Measurements from ENCODE around the gene ACVR1. TPM values are rescaled to one million over a fixed set of nuclear protein-coding genes. Genes with fewer than 3 reads are reported as not detected.

The ACVR1 gene
- total and polyA plus RNA-seq, 2 donors = 25.1 to 29.7 TPM

- 81% methylated on average over 6 of the region's 6 CpGs for WGBS
- no peaks in the 10 kb centered on the region for H3K4me1 ChIP-seq (ENCODE audit: insufficient read depth)
- no peak overlapping the region for H3K4me3 ChIP-seq (ENCODE audit: low read depth, low read length)
- H3K36me3 ChIP-seq (ENCODE audit: insufficient read depth) = no peaks in the 10 kb centered on the region
- DNase-seq (ENCODE audit: extremely low spot score) = no peak
- H3K27ac ChIP-seq (ENCODE audit: low read depth) = no peak overlapping the region
These were observed 17.3 kb downstream of the ACVR1 start for GRCh38 chr2:157858846-157859245.

GRCh38 chr2:157857881-157858280 lies 18.2 kb downstream of the ACVR1 start:
- no peak overlapping the region for H3K4me3 ChIP-seq (ENCODE audit: low read depth, low read length)
- DNase-seq (ENCODE audit: extremely low spot score) = no peak
- no peaks in the 10 kb centered on the region for H3K36me3 ChIP-seq (ENCODE audit: insufficient read depth)
- H3K4me1 ChIP-seq (ENCODE audit: insufficient read depth) = no peaks in the 10 kb centered on the region
- WGBS = 92% methylated on average over 4 of the region's 4 CpGs
- no peak overlapping the region for H3K27ac ChIP-seq (ENCODE audit: low read depth)

DNA sequence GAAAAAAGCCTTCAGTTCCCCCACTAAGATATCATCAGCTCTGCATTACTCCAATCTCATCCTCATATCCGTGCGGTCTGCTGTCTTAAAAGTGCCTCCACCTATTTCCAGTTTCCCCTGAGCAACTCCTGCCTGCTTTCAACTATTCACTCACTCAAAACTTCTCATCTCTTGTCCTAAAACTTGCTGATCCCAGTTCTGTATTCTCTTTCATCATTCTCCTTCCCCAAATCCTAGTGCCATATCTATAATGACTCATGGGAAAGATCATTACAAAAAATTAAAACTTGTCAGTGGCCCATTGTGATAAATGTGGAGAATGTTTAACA lies 20.0 kb downstream of the ACVR1 start:
- Histone ChIP-seq H3K27ac (ENCODE audit: low read depth) (no peak overlapping the region), H3K4me3 (ENCODE audit: low read depth, low read length) (no peak overlapping the region), H3K4me1 (ENCODE audit: insufficient read depth) (no peaks in the 10 kb centered on the region), H3K36me3 (ENCODE audit: insufficient read depth) (no peaks in the 10 kb centered on the region)
- no peak for DNase-seq (ENCODE audit: extremely low spot score)
- 80% methylated on average over 2 of the region's 2 CpGs for WGBS

DNA sequence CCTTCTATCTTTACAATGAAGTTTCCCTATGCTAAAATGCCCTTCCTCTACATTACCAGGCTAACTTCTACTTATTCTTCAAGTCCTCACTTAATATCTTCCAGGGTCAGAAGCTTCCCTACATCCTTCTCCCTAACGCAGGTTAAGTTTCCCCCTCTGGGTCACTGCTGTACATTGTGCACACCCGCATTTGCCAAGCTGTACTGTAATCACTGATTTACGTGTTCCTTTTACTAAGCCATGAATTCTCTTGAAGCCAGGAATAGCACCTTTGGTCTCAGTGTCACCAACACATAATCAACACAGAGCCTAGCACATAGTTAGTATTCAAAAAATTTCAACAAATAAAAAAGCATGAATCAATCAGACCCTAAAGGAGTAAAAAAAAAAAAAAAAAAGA lies 22.3 kb downstream of the ACVR1 start:
- H3K36me3 ChIP-seq (ENCODE audit: insufficient read depth) = no peaks in the 10 kb centered on the region
- 87% methylated on average over 3 of the region's 3 CpGs for WGBS
- no peak for DNase-seq (ENCODE audit: extremely low spot score)
- H3K4me3 ChIP-seq (ENCODE audit: low read depth, low read length) = no peak overlapping the region
- no peaks in the 10 kb centered on the region for H3K4me1 ChIP-seq (ENCODE audit: insufficient read depth)
- no peak overlapping the region for H3K27ac ChIP-seq (ENCODE audit: low read depth)

DNA sequence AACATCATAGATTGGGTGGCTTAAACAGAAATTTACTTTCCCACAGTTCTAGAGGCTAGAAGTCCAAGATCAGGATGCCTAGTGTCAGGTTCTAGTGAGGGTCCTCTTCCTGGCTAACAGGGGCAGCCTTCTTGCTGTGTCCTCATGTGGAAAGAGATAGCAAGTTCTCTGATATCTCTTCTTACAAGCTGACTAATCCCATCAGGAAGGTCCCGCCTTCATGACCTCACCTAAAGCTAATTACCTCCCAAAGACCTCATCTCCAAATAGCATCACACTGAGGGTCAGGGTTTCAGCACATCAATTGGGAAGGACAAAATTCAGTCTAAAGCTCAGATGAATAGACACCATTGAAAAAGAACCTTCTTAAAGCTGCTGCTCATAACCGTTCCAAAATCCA lies 22.9 kb downstream of the ACVR1 start:
- DNase-seq (ENCODE audit: extremely low spot score) = no peak
- 94% methylated on average over 2 of the region's 2 CpGs for WGBS
- Histone ChIP-seq H3K36me3 (ENCODE audit: insufficient read depth) (no peaks in the 10 kb centered on the region), H3K4me3 (ENCODE audit: low read depth, low read length) (no peak overlapping the region), H3K27ac (ENCODE audit: low read depth) (no peak overlapping the region), H3K4me1 (ENCODE audit: insufficient read depth) (no peaks in the 10 kb centered on the region)

GRCh38 chr2:157849591-157849990 lies 26.5 kb downstream of the ACVR1 start:
- Histone ChIP-seq H3K4me3 (ENCODE audit: low read depth, low read length) (no peak overlapping the region), H3K27ac (ENCODE audit: low read depth) (no peak overlapping the region), H3K36me3 (ENCODE audit: insufficient read depth) (no peaks in the 10 kb centered on the region), H3K4me1 (ENCODE audit: insufficient read depth) (no peaks in the 10 kb centered on the region)
- DNase-seq (ENCODE audit: extremely low spot score) = no peak
- 65% methylated on average over 2 of the region's 2 CpGs for WGBS

DNA sequence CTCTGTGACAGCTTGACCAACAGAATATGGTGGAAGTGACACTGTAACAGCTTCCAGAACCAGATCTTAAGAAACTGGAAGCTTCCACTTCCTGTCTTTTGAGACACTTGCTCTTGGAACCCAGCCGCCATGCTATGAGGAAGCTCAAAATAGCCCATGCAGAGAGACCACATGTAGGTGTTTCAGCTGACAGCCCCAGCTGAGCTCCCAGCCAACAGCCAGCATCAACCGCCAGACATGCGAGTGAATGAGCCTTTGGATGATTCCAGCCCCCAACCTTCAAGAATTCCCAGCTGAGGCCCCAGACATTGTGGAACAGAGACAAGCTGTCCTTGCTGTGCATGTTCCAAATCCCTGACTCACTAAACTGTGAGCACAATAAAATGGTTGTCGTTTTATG lies 27.9 kb downstream of the ACVR1 start:
- DNase-seq (ENCODE audit: extremely low spot score) = no peak
- Histone ChIP-seq H3K4me1 (ENCODE audit: insufficient read depth) (no peaks in the 10 kb centered on the region), H3K36me3 (ENCODE audit: insufficient read depth) (no peaks in the 10 kb centered on the region), H3K27ac (ENCODE audit: low read depth) (no peak overlapping the region), H3K4me3 (ENCODE audit: low read depth, low read length) (no peak overlapping the region)
- WGBS = 91% methylated on average over 4 of the region's 4 CpGs

DNA sequence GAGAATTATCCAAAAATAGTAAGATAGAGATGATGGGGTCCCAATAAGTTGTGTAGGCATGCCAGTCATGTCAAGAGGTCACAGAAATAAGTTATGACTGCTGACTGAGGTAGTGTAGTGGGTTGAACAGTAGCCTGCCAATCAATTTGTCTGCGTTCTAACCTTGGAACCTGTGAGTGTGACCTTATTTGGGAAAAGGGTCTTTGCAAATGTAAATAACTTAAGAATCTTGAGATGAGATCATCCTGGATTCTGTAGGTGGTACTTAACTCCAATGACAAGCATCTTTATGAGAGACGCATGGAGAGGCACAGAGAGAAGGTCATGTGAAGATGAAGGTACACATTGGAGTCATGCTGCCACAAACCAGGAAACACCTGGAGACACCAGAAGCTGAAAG lies 31.0 kb downstream of the ACVR1 start:
- no peak overlapping the region for H3K4me3 ChIP-seq (ENCODE audit: low read depth, low read length)
- H3K36me3 ChIP-seq (ENCODE audit: insufficient read depth) = no peaks in the 10 kb centered on the region
- WGBS = 89% methylated on average over 2 of the region's 2 CpGs
- peaks cover 1% of the 10 kb centered on the region for H3K4me1 ChIP-seq (ENCODE audit: insufficient read depth)
- no peak overlapping the region for H3K27ac ChIP-seq (ENCODE audit: low read depth)
- no peak for DNase-seq (ENCODE audit: extremely low spot score)

DNA sequence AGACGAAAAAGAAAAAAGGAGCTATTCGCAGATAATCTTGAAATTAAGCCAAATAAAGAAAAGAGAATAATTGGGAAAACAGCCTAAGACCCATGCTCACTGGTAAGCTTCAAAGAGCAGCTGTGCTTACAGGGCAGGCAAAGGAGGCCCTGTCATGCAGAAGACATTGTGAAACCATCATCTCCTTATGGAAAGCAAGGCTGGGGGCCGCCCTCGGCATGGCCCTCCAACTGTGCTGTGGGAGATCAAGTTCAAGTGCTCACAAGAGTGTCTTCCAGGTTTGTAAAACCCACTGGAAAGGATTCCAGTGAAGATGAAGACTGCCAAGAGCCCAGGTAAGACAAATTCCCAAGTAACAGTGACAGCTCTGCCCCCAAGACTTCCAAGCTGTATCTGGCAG lies 32.2 kb downstream of the ACVR1 start:
- no peak for DNase-seq (ENCODE audit: extremely low spot score)
- Histone ChIP-seq H3K4me1 (ENCODE audit: insufficient read depth) (peaks cover 1% of the 10 kb centered on the region), H3K4me3 (ENCODE audit: low read depth, low read length) (no peak overlapping the region), H3K27ac (ENCODE audit: low read depth) (no peak overlapping the region), H3K36me3 (ENCODE audit: insufficient read depth) (no peaks in the 10 kb centered on the region)
- 84% methylated on average over 4 of the region's 4 CpGs for WGBS

GRCh38 chr2:157843081-157843480 lies 33.0 kb downstream of the ACVR1 start:
- Histone ChIP-seq H3K4me3 (ENCODE audit: low read depth, low read length) (no peak overlapping the region), H3K27ac (ENCODE audit: low read depth) (no peak overlapping the region), H3K36me3 (ENCODE audit: insufficient read depth) (no peaks in the 10 kb centered on the region), H3K4me1 (ENCODE audit: insufficient read depth) (peaks cover 1% of the 10 kb centered on the region)
- no peak for DNase-seq (ENCODE audit: extremely low spot score)
- WGBS = 100% methylated on average over 1 of the region's 1 CpG

DNA sequence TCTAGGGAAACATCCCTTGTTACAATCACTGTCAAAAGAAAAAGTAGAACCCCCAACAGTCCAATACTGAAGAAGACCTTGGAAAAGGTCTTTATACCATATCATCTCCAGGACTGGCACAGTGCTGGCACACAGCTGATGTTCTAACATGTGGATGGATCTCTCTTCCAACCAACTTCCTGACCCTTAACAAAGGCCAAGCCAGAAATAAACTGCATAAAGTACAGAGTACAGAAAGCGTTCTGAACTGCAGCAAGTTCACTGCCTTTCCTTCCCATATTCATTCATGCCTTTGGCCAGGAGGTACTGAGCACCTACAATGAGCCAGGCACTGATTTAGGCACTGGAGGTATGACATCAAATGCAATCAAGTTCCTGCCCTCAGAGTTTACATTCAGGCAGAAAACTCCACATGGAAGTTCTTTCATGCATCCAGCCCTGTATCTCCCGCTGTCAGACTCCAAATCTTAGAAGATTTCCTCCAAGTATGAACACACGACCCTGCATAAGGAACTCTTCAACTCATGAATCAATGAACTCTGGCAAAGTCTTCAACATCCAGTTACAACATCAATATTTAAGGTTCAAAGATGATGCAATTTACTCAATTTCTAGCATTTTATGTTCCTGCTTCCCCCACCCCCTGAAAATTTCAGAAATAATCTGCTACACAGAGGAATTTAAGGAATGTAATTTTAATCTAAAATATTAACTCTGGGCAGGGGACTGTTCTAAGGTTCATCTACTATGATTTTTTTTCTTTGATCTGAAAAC lies 33.8 kb downstream of the ACVR1 start:
- 64% methylated on average over 3 of the region's 3 CpGs for WGBS
- DNase-seq (ENCODE audit: extremely low spot score) = no peak
- Histone ChIP-seq H3K4me1 (ENCODE audit: insufficient read depth) (peaks cover 1% of the 10 kb centered on the region), H3K36me3 (ENCODE audit: insufficient read depth) (no peaks in the 10 kb centered on the region), H3K4me3 (ENCODE audit: low read depth, low read length) (no peak overlapping the region), H3K27ac (ENCODE audit: low read depth) (no peak overlapping the region)

- WGBS = 96% methylated on average over 2 of the region's 2 CpGs
These were observed 34.6 kb downstream of the ACVR1 start for GRCh38 chr2:157841485-157841884.

DNA sequence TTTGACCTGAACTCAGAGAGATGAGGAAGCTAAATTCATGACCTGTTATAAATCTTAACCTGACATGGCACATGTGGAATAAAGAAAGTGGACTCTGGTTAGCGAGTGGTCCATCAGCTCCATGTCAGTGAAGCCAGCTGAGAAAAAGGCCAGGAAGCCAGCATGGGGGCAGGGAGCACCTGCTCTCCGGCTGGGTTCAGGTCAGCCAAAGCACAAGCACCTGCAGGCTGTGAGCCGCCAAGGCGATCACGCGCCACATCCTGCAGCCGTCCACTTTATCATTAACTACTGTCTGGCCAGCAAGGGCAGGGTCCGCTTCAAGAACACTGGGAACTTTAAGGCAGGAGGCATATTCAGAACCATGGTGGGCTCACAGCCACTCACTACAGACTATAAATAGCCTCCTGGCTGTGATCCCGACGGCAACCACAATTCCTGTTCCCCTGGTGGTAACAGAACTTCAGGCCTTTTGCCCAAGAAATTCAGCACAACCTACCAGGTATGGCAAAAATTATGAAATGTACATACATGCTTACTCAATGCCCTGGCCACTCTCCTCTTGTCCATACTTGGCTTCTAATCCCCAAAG lies 35.5 kb downstream of the ACVR1 start:
- 62% methylated on average over 10 of the region's 10 CpGs for WGBS
- no peak for DNase-seq (ENCODE audit: extremely low spot score)
- Histone ChIP-seq H3K27ac (ENCODE audit: low read depth) (no peak overlapping the region), H3K4me3 (ENCODE audit: low read depth, low read length) (no peak overlapping the region), H3K36me3 (ENCODE audit: insufficient read depth) (no peaks in the 10 kb centered on the region), H3K4me1 (ENCODE audit: insufficient read depth) (peaks cover 1% of the 10 kb centered on the region)

More at GRCh38 chr2:157841485-157841884, 34.6 kb downstream of the ACVR1 start:
- Histone ChIP-seq H3K4me1 (ENCODE audit: insufficient read depth) (peaks cover 1% of the 10 kb centered on the region), H3K36me3 (ENCODE audit: insufficient read depth) (no peaks in the 10 kb centered on the region), H3K4me3 (ENCODE audit: low read depth, low read length) (no peak overlapping the region), H3K27ac (ENCODE audit: low read depth) (no peak overlapping the region)
- DNase-seq (ENCODE audit: extremely low spot score) = no peak

DNA sequence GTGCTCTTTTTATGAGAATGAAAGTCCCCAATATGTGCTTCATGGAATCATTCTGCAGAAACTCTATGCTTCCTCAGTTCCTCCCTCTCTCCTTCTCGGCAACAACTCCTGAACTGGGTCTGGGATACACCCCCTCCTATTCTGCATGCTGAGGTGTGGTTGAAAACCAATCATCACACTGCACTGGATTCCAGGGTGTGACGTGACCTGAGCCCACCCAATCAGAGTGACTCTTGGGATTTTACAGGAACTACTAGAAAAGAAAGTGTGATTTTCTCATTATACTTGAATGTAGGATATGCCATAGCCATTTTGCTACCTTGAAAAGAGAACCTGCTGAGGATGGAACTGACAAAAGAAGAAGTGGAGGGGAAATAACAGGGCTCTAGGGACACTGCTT lies 36.3 kb downstream of the ACVR1 start:
- Histone ChIP-seq H3K27ac (ENCODE audit: low read depth) (no peak overlapping the region), H3K4me1 (ENCODE audit: insufficient read depth) (peaks cover 1% of the 10 kb centered on the region), H3K4me3 (ENCODE audit: low read depth, low read length) (no peak overlapping the region), H3K36me3 (ENCODE audit: insufficient read depth) (no peaks in the 10 kb centered on the region)
- no peak for DNase-seq (ENCODE audit: extremely low spot score)
- 90% methylated on average over 2 of the region's 2 CpGs for WGBS

Measured in urinary bladder (tissue), 4 donors.